Fibroblast of the aortic adventitia (primary cell): ENCODE results near the gene RNH1. TPM values are rescaled to one million over a fixed set of nuclear protein-coding genes. Genes with fewer than 3 reads are reported as not detected.
A peak's percentile ranks its signal among the peaks of the same experiment; 100 is the strongest.
"Not testable (repeated sequence)": the region's sequence is repeated elsewhere in the genome, so short reads cannot be mapped to it uniquely, and the experiment has no call there.

Source experiments
- DNase-seq: peaks from one replicate; pipeline ENCODE4 v3.0.0-alpha.2; 2010; ENCODE audit warnings: low read depth
- H3K4me3 ChIP-seq: 2 replicates; pipeline ENCODE4 v1.5.1; 2011; ENCODE audit warnings: low read depth, mild to moderate bottlenecking, control low read depth, low read length, moderate library complexity
- total RNA-seq: library from RNA; depleted of rRNA; stranded (reverse); fragments of >200 nt; gene quantifications from 2 replicates; pipeline ENCODE4 v1.2.3, GENCODE V29; 2012; ENCODE audit warnings: low replicate concordance
- TF ChIP-seq, protein P1 (sequence below): IDR thresholded peaks from 2 replicates; pipeline ENCODE4 v1.5.1; 2011; ENCODE audit warnings: mild to moderate bottlenecking, low read length, control low read depth, inconsistent platforms; ENCODE audit not compliant: insufficient read depth

RNH1 gene
- total RNA-seq, 1 donor, result 436 TPM

DNA sequence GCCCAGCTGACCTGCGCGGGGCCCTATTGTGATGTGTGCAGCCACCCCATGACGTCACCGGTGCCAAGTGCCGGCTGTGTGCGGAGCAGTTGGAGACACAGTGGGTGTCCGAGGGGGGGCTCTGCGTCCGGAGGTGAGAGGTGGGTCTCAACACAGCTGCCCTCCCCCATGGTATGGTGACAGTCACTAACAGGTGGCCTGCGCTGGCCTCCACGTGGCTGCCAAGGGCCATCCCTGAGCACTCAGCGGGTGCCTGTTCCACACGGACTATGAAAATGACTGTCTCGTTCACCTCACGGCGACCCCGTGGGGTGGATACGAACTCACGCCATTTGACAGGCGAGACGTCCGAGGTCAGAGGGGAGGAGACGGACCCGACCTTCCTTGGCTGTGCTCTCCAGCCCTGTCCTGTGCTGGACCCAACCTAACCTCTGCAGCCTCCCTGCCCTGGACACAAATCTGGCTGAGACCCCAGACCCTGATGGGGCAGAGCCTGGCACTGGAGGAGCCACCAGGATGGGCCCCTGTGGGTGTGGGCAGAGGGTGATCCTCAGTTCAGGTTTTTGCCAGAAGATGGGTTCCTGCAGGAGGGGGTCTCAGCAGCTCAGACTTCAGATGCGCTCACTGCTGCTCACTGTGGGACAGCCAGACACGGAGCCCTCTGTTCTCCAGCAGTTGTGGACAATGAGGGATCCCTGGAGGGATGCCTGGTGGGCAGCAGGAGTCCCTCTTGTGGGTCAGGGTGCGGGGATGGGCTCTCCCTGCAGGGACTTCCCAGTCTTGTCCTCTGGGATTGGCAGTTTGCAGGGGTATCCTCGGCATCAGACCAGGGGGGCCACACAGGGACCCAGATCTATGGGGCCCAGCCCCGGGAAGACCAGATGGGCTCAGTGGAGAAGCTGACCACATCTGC, 22.0 kb upstream of the RNH1 start:
- no peak for DNase-seq
- TF ChIP-seq, protein P1, sequence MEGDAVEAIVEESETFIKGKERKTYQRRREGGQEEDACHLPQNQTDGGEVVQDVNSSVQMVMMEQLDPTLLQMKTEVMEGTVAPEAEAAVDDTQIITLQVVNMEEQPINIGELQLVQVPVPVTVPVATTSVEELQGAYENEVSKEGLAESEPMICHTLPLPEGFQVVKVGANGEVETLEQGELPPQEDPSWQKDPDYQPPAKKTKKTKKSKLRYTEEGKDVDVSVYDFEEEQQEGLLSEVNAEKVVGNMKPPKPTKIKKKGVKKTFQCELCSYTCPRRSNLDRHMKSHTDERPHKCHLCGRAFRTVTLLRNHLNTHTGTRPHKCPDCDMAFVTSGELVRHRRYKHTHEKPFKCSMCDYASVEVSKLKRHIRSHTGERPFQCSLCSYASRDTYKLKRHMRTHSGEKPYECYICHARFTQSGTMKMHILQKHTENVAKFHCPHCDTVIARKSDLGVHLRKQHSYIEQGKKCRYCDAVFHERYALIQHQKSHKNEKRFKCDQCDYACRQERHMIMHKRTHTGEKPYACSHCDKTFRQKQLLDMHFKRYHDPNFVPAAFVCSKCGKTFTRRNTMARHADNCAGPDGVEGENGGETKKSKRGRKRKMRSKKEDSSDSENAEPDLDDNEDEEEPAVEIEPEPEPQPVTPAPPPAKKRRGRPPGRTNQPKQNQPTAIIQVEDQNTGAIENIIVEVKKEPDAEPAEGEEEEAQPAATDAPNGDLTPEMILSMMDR, result no peak
- no peak overlapping the region for H3K4me3 ChIP-seq

DNA sequence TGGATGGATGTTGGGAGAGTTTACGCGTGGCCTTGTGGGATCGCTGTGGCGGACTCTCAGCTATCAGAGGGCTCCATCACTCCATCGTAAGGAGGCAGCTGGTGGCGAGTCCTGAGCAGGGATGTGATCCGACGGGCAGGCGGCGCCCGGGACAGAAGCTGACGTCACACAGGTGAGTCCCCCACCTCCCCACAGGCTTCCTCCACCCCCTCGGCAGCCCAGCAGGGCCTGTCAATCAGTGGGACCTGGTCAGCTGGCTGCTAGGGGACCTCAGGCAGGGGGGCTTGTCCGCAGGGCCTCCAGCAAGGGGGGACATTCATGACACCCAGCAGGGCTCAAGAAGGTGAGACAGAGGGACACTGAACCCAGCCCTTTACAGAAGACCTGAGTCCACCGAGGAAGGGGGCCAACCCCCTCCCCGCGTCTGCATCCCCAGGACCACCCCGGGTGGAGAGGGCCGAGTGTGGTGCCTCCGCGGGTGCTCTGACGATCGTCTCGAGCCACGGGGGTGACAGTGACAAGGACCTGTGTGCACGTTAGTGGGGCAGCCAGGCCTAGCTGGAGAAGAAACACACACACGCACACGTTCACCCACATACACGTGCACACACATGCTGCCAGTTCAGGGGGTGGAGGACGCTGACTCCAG, 21.2 kb upstream of the RNH1 start:
- no peak for DNase-seq
- no peak overlapping the region for H3K4me3 ChIP-seq
- TF ChIP-seq, protein P1, result no peak

DNA sequence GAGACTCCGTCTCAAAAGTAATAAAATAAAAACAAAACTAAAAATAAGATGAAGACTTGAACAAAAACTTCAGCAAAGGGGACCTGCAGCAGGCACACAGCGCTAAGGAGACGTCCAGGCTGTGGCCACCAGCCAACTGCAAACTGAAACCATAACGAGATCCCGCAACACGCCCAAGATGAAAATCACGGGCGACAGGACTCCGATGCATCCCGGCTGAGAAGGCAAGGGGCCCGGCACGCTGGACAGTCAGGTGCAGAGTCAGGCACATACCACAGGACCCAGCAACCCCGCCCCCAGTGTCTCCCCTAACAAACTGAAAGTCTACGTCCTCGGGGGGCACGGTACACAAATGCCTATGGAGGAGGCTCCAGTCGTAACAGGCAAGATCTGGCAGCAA, 19.1 kb upstream of the RNH1 start:
- H3K4me3 ChIP-seq, result no peak overlapping the region
- no peak for DNase-seq
- TF ChIP-seq, protein P1, result no peak

DNA sequence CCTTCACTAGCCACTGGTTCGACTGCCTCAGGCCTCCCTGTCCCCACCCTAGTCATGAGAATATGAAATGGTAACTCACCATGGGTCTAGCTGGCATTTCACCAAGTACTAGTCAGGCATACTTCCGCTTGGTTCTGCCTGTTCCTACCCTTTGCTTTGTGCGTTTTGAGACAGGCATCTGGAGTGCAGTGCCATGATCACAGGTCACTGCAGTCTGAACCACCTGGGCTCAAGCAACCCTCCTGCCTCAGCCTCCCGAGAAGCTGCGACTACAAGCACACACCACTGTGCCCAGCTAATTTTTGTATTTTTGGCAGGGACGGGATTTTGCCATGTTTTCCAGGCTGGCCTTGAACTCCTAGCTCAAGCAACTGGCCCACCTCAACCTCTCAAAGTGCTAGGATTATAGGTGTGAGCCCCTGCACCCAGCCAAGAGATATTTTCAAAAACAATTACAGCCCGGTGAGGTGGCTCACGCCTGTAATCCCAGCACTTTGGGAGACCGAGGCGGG, 14.2 kb upstream of the RNH1 start:
- no peak for DNase-seq
- TF ChIP-seq, protein P1, result no peak
- H3K4me3 ChIP-seq, result no peak overlapping the region

DNA sequence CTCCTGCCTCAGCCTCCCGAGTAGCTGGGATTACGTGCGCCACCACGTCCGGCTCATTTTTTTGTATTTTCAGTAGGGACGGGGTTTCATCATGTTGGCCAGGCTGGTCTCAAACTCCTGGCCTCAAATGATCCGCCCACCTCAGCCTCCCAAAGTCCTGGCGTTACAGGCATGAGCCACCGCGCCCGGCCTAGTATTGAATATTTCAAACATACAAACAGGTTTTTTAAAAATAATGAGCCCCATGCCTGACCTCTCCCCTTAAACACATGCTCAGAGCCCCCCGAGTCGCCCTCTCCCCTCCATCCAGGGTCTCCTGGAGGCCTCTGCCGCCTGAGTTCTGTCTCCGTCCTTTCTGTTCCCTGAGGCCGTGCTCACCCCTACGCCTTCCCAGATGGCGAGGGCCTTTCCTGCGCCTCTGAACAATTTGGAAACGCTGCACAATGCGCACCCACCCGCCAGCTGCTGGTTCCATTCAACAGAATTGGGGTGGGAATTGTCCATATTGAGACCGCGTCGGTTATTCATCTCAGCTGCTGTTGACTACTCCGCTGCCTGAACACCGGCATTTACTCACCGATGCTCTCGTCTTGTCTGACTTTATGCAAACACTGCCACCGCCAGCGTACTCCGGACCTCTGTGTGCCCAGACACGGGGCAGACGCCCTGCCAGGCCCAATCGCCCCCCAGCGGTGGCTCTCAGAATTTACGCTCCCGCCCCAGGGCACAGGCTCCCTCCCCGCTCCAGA, 13.6 kb upstream of the RNH1 start:
- no peak overlapping the region for H3K4me3 ChIP-seq
- no peak for DNase-seq
- TF ChIP-seq, protein P1, result no peak

DNA sequence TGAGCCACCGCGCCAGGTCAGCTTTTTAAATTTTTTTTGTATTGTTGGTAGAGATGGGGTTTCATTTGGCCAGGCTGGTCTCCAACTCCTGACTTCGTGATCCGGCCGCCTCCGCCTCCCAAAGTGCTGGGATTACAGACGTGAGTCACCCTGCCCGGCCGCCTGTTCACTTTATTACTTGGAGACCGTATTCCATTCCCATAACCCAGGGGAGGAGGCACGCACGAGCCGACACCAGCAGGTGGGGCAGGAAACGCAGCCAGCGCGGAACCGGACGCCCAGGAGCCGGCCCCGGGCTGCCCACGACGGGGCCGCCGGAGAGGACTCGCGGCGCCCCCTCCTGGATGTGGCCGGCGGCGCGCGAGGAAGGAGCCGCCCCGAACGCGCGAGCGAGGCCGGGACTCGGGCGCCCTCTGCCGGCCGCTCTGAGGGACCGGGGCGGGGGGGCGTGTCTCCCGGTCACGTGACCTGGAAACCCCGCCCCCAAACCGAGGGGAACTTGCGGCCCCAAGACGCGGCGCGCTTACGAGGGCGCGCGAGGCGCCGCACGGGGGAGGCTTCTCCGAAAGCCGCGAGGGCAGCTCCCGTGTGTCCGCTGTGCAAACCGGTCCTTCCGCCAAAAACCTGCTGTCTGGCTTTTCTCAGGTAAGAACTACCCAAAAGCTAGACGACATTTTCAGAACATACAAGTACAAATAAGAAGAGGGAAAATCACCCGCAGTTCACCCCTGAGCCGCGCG, 11.6 kb upstream of the RNH1 start:
- TF ChIP-seq, protein P1, result peak; percentile 65
- DNase-seq, result peak; percentile 95
- peak overlapping the region; percentile 33 for H3K4me3 ChIP-seq

DNA sequence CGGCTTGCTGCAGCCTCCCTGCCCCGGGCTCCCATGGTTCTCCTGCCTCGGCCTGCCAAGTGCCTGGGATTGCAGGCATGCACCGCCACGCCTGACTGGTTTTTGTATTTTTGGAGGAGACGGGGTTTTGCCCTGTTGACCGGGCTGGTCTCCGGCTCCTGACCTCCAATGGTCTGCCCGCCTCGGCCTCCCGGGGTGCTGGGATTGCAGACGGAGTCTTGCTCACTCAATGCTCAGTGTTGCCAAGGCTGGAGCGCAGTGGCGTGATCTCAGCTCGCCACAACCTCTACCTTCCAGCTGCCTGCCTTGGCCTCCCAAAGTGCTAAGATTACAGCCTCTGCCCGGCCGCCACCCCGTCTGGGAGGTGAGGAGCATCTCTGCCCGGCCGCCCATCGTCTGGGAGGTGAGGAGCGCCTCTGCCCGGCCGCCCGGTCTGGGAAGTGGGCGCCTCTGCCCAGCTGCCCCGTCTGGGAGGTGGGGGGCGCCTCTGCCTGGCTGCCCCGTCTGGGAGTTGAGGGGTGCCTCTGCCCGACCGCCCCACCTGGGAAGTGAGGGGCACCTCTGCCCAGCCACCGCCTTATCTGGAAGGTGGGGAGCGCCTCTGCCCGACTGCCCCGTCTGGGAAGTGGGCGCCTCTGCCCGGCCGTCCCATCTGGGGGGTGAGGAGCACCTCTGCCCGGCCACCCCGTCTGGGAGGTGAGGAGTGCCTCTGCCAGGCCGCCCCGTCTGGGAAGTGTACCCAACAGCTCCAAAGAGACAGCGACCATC, 10.1 kb upstream of the RNH1 start:
- DNase-seq, H3K4me3 ChIP-seq: not testable (repeated sequence)
